ENCODE results near the gene KRT2.

GRCh38 chr12:52670506-52670905 is 18.5 kb upstream of the KRT2 start:
- no peak for TF ChIP-seq CTCF (IDR thresholded peaks at IDR 0.05)
- TF ChIP-seq POLR2A (IDR thresholded peaks at IDR 0.05), result no peak
